DMS53 (cell line): ENCODE measurements around the gene GPHA2.

ENCODE experiments used
- DNase-seq: peaks from one replicate; lab custom pipeline; 2025; lab: John Stamatoyannopoulos, UW

Gene GPHA2

GRCh38 chr11:64891215-64891848 lies 44.4 kb downstream of the GPHA2 start:
- no peak for DNase-seq

GRCh38 chr11:64890522-64890939 lies 45.2 kb downstream of the GPHA2 start:
- no peak for DNase-seq

- DNase-seq = peak; percentile 45
Measured at GRCh38 chr11:64888729-64889511, 46.8 kb downstream of the GPHA2 start.

GRCh38 chr11:64888406-64888728 lies 47.3 kb downstream of the GPHA2 start:
- no peak for DNase-seq

- peak; percentile 89 for DNase-seq
Measured at GRCh38 chr11:64887757-64888405, 47.8 kb downstream of the GPHA2 start.

GRCh38 chr11:64887234-64887756 lies 48.4 kb downstream of the GPHA2 start:
- peak; percentile 52 for DNase-seq

GRCh38 chr11:64885367-64886286 lies 50.1 kb downstream of the GPHA2 start:
- DNase-seq = peak; percentile 93
